DND-41 (cell line): ENCODE data around the gene CALML4.

Experiments used
- CTCF ChIP-seq: IDR thresholded peaks from 2 replicates; pipeline ENCODE4 v1.5.1; 2012; ENCODE audit warnings: borderline replicate concordance, low read length, moderate library complexity, mild to moderate bottlenecking; ENCODE audit not compliant: poor library complexity, severe bottlenecking; ENCODE audit errors: extremely low read depth
- EZH2 ChIP-seq: IDR thresholded peaks from 3 replicates; pipeline ENCODE4 v1.6.1; 2012; ENCODE audit warnings: borderline replicate concordance, low read depth, mild to moderate bottlenecking, moderate library complexity, low read length, inconsistent platforms; ENCODE audit not compliant: severe bottlenecking

DNA sequence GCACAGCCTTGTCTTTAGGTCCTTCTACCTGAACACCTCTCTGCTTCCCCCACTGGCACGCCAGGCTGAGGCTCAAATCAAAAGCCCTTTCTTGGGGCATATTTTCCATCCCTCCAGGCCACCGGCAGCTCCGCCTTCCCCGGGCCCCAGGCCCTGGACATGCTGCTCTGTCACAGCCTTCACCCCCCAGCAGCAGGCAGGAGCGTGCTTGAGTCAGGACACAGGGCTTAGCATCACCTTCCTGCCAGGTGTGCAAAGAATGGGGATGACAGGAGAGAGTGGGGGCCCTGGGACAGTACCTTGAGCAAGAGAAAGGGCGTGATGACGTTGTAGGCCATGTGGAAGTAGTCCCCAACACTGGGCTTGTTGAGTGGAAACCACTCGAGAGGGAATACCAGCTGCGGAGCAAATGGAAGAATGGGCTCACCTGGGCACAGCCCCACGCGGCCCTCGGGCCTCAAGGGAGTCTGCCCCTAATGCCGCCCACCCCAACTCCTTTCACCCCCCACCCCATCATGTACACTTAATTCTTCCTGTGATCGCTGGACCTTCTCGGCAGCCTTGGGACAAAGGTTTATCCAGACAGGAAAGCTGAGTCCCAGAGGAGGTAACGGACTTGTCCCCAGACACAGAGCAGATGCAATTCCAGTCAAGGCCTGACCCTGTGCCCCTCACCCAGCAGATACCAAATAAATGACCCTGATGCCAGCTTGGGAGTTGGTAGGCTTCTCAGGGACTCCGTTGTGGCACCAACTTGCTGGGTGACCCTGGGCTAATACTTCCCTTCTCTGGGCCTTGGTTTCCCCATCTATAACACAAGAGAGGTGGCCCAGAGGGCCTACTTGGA, 9.1 kb upstream of the CALML4 start:
- no peak for TF ChIP-seq CTCF
- TF ChIP-seq EZH2: no peak
